ENCODE data around the gene SPAG17.

Gene SPAG17

GRCh38 chr1:117970252-117970651, 214.8 kb downstream of the SPAG17 start:
- no peak for TF ChIP-seq CSRNP3 (CRISPR knock-in tag; IDR thresholded peaks at IDR 0.05)
- no peak for TF ChIP-seq RARB (CRISPR knock-in tag; IDR thresholded peaks at IDR 0.05)
- TF ChIP-seq, protein P1, sequence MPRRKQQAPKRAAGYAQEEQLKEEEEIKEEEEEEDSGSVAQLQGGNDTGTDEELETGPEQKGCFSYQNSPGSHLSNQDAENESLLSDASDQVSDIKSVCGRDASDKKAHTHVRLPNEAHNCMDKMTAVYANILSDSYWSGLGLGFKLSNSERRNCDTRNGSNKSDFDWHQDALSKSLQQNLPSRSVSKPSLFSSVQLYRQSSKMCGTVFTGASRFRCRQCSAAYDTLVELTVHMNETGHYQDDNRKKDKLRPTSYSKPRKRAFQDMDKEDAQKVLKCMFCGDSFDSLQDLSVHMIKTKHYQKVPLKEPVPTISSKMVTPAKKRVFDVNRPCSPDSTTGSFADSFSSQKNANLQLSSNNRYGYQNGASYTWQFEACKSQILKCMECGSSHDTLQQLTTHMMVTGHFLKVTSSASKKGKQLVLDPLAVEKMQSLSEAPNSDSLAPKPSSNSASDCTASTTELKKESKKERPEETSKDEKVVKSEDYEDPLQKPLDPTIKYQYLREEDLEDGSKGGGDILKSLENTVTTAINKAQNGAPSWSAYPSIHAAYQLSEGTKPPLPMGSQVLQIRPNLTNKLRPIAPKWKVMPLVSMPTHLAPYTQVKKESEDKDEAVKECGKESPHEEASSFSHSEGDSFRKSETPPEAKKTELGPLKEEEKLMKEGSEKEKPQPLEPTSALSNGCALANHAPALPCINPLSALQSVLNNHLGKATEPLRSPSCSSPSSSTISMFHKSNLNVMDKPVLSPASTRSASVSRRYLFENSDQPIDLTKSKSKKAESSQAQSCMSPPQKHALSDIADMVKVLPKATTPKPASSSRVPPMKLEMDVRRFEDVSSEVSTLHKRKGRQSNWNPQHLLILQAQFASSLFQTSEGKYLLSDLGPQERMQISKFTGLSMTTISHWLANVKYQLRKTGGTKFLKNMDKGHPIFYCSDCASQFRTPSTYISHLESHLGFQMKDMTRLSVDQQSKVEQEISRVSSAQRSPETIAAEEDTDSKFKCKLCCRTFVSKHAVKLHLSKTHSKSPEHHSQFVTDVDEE (CRISPR knock-in tag; IDR thresholded peaks at IDR 0.05), result no peak
- TF ChIP-seq TOX (CRISPR knock-in tag; IDR thresholded peaks at IDR 0.05; ENCODE audit: borderline replicate concordance), result no peak
- no peak for ATAC-seq

DNA sequence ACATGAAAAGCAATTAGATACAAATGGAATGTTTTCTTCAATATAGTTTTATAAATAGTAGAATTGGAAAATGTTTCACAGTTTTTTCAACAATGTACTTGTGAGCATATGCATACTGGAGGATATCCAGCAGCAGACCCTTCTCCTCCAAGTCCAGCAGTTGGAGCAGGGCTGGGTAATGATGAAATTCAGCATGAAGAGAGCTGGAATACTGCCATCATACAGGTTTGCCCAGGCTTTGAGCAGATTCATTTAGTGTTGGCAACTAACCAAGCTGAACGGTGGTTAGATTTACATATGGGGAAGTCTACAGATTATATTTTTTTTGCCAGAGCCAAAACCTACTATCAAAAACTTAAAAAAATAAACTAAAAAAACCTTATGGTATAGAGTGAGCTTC, 217.1 kb downstream of the SPAG17 start:
- peak; percentile 25; the same call in 1 of the 3 replicates for ATAC-seq
- TF ChIP-seq, protein P2, sequence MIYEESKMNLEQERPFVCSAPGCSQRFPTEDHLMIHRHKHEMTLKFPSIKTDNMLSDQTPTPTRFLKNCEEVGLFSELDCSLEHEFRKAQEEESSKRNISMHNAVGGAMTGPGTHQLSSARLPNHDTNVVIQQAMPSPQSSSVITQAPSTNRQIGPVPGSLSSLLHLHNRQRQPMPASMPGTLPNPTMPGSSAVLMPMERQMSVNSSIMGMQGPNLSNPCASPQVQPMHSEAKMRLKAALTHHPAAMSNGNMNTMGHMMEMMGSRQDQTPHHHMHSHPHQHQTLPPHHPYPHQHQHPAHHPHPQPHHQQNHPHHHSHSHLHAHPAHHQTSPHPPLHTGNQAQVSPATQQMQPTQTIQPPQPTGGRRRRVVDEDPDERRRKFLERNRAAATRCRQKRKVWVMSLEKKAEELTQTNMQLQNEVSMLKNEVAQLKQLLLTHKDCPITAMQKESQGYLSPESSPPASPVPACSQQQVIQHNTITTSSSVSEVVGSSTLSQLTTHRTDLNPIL (CRISPR knock-in tag; IDR thresholded peaks at IDR 0.05; ENCODE audit: low read depth), result no peak
- no peak for TF ChIP-seq BACH2 (CRISPR knock-in tag; IDR thresholded peaks at IDR 0.05; ENCODE audit: borderline replicate concordance)
- no peak for TF ChIP-seq PPARA (CRISPR knock-in tag; IDR thresholded peaks at IDR 0.05; ENCODE audit: borderline replicate concordance)
- TF ChIP-seq ARNTL (CRISPR knock-in tag; IDR thresholded peaks at IDR 0.05; ENCODE audit: borderline replicate concordance, low read depth), result no peak
- no peak for TF ChIP-seq ISL1 (CRISPR knock-in tag; IDR thresholded peaks at IDR 0.05)
- no peak for TF ChIP-seq ZC3H10 (CRISPR knock-in tag; IDR thresholded peaks at IDR 0.05)
- no peak for TF ChIP-seq ESRRG (CRISPR knock-in tag; IDR thresholded peaks at IDR 0.05)
- TF ChIP-seq, protein P1 (CRISPR knock-in tag; IDR thresholded peaks at IDR 0.05), result no peak
- TF ChIP-seq GLIS3 (CRISPR knock-in tag; IDR thresholded peaks at IDR 0.05), result no peak
- TF ChIP-seq ZFP3 (CRISPR knock-in tag; IDR thresholded peaks at IDR 0.05), result no peak
- no peak for TF ChIP-seq ZNF8 (CRISPR knock-in tag; IDR thresholded peaks at IDR 0.05)

DNA sequence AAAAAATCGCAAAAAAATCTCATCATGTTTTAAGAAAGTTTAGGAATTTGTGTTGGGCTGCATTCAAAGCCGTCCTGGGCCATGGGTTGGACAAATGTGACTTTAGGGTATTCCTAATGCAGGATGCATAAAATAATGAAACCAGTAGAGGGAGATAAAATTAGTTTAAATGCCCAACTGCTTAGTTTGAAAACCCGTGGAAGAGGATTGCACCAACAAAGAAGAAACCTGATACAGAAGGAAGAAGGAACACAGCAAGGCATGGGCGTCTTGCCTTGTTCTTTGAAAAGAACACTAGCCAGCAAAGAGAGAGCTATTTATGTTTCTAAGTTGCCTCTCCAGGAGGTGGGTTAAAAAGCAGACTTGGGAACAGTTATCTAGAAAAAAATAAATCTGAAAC, 217.6 kb downstream of the SPAG17 start:
- peak; percentile 73 for ATAC-seq
- TF ChIP-seq PPARA (CRISPR knock-in tag; IDR thresholded peaks at IDR 0.05; ENCODE audit: borderline replicate concordance), result no peak
- TF ChIP-seq ZNF8 (CRISPR knock-in tag; IDR thresholded peaks at IDR 0.05), result no peak
- TF ChIP-seq OSR1 (CRISPR knock-in tag; IDR thresholded peaks at IDR 0.05), result no peak
- TF ChIP-seq, protein P3, sequence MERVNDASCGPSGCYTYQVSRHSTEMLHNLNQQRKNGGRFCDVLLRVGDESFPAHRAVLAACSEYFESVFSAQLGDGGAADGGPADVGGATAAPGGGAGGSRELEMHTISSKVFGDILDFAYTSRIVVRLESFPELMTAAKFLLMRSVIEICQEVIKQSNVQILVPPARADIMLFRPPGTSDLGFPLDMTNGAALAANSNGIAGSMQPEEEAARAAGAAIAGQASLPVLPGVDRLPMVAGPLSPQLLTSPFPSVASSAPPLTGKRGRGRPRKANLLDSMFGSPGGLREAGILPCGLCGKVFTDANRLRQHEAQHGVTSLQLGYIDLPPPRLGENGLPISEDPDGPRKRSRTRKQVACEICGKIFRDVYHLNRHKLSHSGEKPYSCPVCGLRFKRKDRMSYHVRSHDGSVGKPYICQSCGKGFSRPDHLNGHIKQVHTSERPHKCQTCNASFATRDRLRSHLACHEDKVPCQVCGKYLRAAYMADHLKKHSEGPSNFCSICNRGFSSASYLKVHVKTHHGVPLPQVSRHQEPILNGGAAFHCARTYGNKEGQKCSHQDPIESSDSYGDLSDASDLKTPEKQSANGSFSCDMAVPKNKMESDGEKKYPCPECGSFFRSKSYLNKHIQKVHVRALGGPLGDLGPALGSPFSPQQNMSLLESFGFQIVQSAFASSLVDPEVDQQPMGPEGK (CRISPR knock-in tag; IDR thresholded peaks at IDR 0.05; ENCODE audit: borderline replicate concordance), result no peak
- TF ChIP-seq RARB (CRISPR knock-in tag; IDR thresholded peaks at IDR 0.05), result no peak

- no peak for TF ChIP-seq BACH2 (CRISPR knock-in tag; IDR thresholded peaks at IDR 0.05; ENCODE audit: borderline replicate concordance)
- TF ChIP-seq, protein P4, sequence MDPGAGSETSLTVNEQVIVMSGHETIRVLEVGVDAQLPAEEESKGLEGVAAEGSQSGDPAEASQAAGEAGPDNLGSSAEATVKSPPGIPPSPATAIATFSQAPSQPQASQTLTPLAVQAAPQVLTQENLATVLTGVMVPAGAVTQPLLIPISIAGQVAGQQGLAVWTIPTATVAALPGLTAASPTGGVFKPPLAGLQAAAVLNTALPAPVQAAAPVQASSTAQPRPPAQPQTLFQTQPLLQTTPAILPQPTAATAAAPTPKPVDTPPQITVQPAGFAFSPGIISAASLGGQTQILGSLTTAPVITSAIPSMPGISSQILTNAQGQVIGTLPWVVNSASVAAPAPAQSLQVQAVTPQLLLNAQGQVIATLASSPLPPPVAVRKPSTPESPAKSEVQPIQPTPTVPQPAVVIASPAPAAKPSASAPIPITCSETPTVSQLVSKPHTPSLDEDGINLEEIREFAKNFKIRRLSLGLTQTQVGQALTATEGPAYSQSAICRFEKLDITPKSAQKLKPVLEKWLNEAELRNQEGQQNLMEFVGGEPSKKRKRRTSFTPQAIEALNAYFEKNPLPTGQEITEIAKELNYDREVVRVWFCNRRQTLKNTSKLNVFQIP (CRISPR knock-in tag; IDR thresholded peaks at IDR 0.05; ENCODE audit: borderline replicate concordance, low read depth), result no peak
- TF ChIP-seq ESRRG (CRISPR knock-in tag; IDR thresholded peaks at IDR 0.05), result no peak
- no peak for TF ChIP-seq ZNF565 (CRISPR knock-in tag; conservative IDR thresholded peaks at IDR 0.05; ENCODE audit: low read depth)
- ATAC-seq, result no peak
These were observed 220.6 kb downstream of the SPAG17 start for GRCh38 chr1:117964290-117965038.

Data from SK-N-SH treated with all-trans-retinoic acid at 6 μM for 48 hours (cell line).